ENCODE results near the gene SPHKAP.

DNA sequence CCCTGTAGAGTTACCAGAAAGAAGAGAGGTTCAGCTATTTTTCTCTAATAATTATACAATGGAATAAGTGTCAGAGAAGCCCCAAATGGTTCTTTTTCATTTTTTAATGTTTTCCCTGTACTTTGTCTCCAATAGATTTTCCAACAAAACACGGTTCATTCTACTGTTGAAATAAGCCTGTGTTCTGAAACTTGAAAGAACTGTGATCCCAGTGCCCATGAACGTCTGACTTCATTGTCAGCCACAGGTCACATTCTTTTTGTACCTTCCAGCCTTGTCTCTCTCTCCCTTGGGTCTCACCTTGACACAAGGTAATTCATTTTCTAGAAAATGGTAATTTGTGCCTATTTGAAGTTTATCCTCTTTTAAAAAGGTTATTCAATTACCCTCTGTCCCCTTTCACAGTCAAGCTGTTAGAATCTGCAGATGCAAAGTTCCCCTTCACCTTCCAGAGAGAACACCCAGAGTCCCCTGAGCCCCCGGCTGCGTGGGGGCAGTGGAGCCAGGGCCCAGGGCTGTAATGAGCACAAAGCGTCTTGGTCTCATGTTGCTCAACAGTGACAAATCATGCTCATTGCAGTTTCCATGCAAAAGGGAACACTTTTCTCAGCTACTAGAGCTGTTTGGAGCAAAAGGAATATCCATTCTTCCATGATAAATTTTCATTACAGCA lies 115.2 kb downstream of the SPHKAP start:
- TF ChIP-seq, protein P1, sequence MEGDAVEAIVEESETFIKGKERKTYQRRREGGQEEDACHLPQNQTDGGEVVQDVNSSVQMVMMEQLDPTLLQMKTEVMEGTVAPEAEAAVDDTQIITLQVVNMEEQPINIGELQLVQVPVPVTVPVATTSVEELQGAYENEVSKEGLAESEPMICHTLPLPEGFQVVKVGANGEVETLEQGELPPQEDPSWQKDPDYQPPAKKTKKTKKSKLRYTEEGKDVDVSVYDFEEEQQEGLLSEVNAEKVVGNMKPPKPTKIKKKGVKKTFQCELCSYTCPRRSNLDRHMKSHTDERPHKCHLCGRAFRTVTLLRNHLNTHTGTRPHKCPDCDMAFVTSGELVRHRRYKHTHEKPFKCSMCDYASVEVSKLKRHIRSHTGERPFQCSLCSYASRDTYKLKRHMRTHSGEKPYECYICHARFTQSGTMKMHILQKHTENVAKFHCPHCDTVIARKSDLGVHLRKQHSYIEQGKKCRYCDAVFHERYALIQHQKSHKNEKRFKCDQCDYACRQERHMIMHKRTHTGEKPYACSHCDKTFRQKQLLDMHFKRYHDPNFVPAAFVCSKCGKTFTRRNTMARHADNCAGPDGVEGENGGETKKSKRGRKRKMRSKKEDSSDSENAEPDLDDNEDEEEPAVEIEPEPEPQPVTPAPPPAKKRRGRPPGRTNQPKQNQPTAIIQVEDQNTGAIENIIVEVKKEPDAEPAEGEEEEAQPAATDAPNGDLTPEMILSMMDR (IDR thresholded peaks at IDR 0.05 in 8 of 11, conservative IDR thresholded peaks at IDR 0.05 in 3 of 11) = no peak
- TF ChIP-seq POLR2A (IDR thresholded peaks at IDR 0.05) (no peak), POLR2AphosphoS5 (IDR thresholded peaks at IDR 0.05) (no peak)

Measured in spleen (tissue), 7 donors.